ENCODE measurements around the gene GGA2. TPM values are rescaled to one million over a fixed set of nuclear protein-coding genes. Genes with fewer than 3 reads are reported as not detected.

GGA2 gene
- polyA plus RNA-seq, 1 experiment: 19.0 TPM

DNA sequence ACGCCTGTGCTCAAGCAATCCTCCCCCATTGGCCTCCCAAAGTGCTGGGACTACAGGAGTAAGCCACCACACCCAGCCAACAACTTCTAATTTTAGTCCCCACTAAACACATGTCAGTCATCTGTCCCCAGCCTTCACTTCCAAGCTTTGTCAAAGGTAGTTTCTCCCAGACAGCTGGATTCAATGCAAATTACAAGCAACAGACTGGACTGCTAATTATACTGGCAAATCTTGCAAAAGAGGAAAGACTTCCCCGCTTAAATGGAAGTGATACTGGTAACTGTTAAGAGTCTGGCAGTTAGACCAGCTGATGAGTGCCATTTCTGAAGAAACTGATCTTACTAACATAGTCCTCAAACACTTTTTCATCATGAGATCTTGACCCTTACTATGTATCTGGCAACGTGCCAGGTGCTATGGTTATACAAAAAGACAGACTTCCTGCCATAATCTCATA, 8.2 kb upstream of the GGA2 start:
- DNase-seq (ENCODE audit: low read depth): no peak
- no peaks in the 10 kb centered on the region for H3K27me3 ChIP-seq (ENCODE audit: control insufficient read depth, insufficient read depth, low read length)
- H3K36me3 ChIP-seq (ENCODE audit: control insufficient read depth, insufficient read depth, low read length): peaks cover 7% of the 10 kb centered on the region
- POLR2A ChIA-PET: no interaction called here
- TF ChIP-seq, protein P1, sequence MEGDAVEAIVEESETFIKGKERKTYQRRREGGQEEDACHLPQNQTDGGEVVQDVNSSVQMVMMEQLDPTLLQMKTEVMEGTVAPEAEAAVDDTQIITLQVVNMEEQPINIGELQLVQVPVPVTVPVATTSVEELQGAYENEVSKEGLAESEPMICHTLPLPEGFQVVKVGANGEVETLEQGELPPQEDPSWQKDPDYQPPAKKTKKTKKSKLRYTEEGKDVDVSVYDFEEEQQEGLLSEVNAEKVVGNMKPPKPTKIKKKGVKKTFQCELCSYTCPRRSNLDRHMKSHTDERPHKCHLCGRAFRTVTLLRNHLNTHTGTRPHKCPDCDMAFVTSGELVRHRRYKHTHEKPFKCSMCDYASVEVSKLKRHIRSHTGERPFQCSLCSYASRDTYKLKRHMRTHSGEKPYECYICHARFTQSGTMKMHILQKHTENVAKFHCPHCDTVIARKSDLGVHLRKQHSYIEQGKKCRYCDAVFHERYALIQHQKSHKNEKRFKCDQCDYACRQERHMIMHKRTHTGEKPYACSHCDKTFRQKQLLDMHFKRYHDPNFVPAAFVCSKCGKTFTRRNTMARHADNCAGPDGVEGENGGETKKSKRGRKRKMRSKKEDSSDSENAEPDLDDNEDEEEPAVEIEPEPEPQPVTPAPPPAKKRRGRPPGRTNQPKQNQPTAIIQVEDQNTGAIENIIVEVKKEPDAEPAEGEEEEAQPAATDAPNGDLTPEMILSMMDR (IDR thresholded peaks at IDR 0.05; ENCODE audit: insufficient read depth, low read depth, low read length): no peak
- H3K4me3 ChIP-seq (ENCODE audit: low read depth, low read length): no peak overlapping the region
- CTCF ChIA-PET: interaction anchor here (1.3 kb wide), 1 partner anchor 15 kb away, joined by 3 read pairs; no protein-coding TSS in a partner anchor

DNA sequence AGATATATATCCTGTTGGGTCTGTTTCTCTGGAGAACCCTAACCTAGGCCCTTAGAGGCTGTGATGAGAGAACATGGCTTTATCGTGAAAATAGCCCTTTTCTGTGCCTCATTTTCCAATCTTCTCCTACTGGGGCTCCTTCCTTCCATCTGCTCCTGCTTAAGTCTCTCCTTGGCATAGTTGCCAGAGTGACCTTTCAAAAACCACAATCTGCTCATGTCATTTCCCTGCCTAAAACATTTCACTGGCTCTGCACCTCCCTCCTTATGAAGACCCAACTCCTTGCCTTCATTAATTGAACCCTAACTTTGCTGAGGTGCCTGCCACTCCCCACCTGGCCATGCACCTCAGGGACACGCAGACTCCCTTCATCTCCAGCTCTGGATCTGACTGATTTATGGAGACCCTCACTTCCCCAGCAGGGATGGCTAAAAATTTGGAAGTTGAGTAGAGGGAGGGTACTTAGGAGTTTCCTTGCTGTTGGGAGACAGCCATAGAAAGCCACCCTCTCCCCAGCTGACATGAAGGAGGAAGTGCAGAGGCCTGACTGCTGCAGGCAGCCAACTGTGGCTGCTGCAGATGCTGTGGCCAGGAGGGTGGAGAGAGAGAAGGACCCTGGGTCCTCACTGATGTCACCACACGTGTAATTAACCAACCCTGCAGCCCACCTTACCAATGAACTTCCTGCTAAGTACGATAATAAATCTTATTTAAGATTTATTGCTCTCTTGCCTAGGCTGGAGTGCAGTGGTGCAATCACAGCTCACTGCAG, 6.3 kb upstream of the GGA2 start:
- POLR2A ChIA-PET: no interaction called here

DNA sequence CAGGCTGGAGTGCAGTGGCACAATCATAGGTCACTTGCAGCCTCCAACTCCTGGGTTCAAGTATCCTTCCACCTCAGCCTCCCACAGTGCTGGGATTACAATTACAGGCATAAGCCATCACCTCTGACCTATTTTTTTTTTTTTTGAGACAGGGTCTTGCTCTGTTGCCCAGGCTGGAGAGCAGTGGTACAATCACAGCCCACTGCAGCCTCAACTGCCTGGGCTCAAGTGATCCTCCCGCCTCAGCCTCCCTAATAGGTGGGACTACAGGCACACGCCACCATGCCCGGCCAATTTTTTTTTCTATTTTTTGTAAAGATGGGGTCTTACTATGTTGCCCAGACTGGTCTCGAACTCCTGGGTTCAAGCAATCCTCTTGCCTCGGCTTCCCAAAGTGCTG, 5.6 kb upstream of the GGA2 start:
- DNase-seq (ENCODE audit: low read depth): no peak
- TF ChIP-seq, protein P1 (IDR thresholded peaks at IDR 0.05; ENCODE audit: insufficient read depth, low read depth, low read length): no peak
- Histone ChIP-seq H3K4me3 (ENCODE audit: low read depth, low read length) (no peak overlapping the region), H3K27me3 (ENCODE audit: control insufficient read depth, insufficient read depth, low read length) (no peaks in the 10 kb centered on the region), H3K36me3 (ENCODE audit: control insufficient read depth, insufficient read depth, low read length) (peaks cover 1% of the 10 kb centered on the region)
- ChIA-PET CTCF (interaction anchor here (1.1 kb wide), 1 partner anchor 13 kb away, joined by 3 read pairs; no protein-coding TSS in a partner anchor), POLR2A (no interaction called here)

More for the DNA sequence above, 6.3 kb upstream of the GGA2 start:
- TF ChIP-seq, protein P1 (IDR thresholded peaks at IDR 0.05; ENCODE audit: insufficient read depth, low read depth, low read length): no peak
- no peaks in the 10 kb centered on the region for H3K27me3 ChIP-seq (ENCODE audit: control insufficient read depth, insufficient read depth, low read length)
- H3K36me3 ChIP-seq (ENCODE audit: control insufficient read depth, insufficient read depth, low read length): peaks cover 1% of the 10 kb centered on the region
- DNase-seq (ENCODE audit: low read depth): no peak
- CTCF ChIA-PET: interaction anchor here (1.1 kb wide), 1 partner anchor 12 kb away, joined by 3 read pairs; no protein-coding TSS in a partner anchor
- no peak overlapping the region for H3K4me3 ChIP-seq (ENCODE audit: low read depth, low read length)

DNA sequence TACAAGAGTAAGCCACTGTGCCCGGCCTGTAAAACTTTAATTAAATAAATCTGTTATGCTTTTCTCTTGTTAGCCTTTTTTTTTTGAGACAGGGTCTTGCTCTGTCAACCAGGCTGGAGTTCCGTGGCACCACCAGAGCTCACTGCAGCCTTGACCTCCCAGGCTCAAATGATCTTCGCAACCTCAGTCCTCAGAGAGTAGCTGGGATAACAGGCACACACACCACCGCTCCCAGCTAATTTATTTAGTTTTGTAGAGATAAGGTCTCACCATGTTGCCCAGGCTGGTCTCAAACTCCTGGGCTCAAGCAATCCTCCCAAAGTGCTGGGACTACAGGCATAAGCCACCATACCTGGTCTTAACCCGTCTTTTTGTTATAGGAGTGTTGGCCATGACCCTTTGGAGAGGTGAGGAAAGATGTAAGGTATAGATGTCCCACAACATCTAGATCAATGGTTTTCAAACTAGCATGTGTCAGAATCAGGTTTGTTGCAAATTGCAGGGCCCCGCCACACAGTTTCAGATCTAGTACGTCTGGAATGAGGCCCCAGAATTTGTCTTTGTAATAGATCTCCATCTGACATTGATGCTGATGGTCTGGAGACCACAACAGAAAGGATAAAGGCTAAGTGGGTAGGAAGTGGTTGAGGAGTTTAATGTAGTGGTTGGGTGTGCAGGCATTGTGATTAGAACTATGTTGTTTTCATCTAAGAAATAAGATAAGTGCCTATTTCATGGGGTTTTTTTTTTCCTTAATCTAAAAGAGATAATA, 4.3 kb upstream of the GGA2 start:
- H3K4me3 ChIP-seq (ENCODE audit: low read depth, low read length): no peak overlapping the region
- no peak for DNase-seq (ENCODE audit: low read depth)
- ChIA-PET CTCF (interaction anchor here (1.8 kb wide), 1 partner anchor 10 kb away, joined by 7 read pairs; no protein-coding TSS in a partner anchor), POLR2A (interaction anchor here (0.7 kb wide), 1 partner anchor 1236 kb away, joined by 8 read pairs; no protein-coding TSS in a partner anchor)
- TF ChIP-seq, protein P1 (IDR thresholded peaks at IDR 0.05; ENCODE audit: insufficient read depth, low read depth, low read length): no peak
- H3K36me3 ChIP-seq (ENCODE audit: control insufficient read depth, insufficient read depth, low read length): peaks cover under 1% of the 10 kb centered on the region
- H3K27me3 ChIP-seq (ENCODE audit: control insufficient read depth, insufficient read depth, low read length): no peaks in the 10 kb centered on the region

DNA sequence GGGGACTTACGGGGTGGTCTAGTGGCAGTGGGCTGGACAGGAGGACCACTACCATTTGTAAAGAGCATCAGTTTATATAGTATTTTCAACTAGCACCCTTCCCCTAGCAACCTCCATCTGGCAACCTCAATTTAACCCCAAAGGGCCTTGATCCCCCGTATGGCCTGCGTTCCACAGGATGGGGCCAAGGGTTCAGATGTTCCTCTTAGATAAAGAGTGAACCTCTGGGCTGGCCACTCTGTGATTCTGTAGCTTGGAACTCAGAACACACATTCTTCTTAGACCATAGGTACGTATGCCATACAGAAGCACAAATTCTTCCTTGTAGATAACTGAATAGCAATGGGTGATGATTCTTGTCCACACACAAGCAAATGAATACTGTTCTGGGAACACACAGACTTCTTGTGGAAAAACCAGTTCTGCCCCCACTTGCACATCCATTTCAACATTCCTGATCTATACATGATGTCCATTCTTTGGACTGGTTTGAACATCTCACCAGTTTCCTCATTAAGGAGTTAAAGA, 1.9 kb upstream of the GGA2 start:
- TF ChIP-seq, protein P1 (IDR thresholded peaks at IDR 0.05; ENCODE audit: insufficient read depth, low read depth, low read length): no peak
- CTCF ChIA-PET: no interaction called here

More for the DNA sequence above, 1.9 kb upstream of the GGA2 start:
- no peak for DNase-seq (ENCODE audit: low read depth)
- H3K36me3 ChIP-seq (ENCODE audit: control insufficient read depth, insufficient read depth, low read length): no peaks in the 10 kb centered on the region
- POLR2A ChIA-PET: no interaction called here
- no peaks in the 10 kb centered on the region for H3K27me3 ChIP-seq (ENCODE audit: control insufficient read depth, insufficient read depth, low read length)
- H3K4me3 ChIP-seq (ENCODE audit: low read depth, low read length): no peak overlapping the region

Measured in BJ (cell line).